22Rv1 (cell line): ENCODE measurements around the gene PRDM16.

Experiments
- ZFX ChIP-seq: fragments of 450-650 bp; IDR thresholded peaks from 2 replicates; pipeline ENCODE4 v1.6.1; 2017; ENCODE audit warnings: antibody characterized with exemption, borderline replicate concordance
- TF ChIP-seq, protein P1 (sequence below): fragments of 450-650 bp; IDR thresholded peaks from 2 replicates; pipeline ENCODE4 v1.5.1; 2017; ENCODE audit warnings: mild to moderate bottlenecking

DNA sequence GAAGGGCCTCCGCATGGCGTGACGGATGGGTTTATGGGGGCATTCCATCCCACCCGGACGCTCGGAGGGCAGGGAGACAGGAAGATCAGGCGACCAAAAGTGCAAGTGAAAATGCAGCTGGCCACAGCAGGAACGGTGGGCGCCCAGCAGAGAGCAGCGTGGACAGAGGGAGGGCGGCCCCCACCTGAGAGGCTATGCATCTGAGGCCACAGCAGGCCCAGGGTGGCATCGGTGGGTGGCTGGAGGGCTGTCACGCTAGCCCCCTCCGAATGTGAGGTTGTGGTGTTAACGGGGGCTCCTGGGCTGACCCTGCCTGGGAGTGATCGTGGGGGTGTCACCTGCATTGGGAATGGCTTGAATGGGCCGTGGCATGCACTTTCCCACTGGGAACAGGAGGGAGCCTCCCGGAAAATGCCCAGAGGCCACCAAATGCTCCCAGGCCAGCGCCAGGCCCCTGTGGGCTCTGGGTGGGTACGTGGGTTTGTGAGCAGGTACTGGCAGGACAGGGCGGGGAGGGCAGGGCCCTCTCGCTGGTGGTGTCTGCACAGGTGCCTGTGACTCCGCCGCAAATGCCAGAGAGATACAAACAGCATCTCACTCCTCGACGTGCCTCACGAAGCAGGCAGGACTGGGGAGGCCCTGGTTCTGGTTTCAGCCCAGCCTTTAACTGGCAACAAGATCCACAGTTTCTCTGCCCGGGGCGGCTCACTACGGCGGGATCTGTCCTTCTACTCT, 172.8 kb downstream of the PRDM16 start:
- TF ChIP-seq, protein P1, sequence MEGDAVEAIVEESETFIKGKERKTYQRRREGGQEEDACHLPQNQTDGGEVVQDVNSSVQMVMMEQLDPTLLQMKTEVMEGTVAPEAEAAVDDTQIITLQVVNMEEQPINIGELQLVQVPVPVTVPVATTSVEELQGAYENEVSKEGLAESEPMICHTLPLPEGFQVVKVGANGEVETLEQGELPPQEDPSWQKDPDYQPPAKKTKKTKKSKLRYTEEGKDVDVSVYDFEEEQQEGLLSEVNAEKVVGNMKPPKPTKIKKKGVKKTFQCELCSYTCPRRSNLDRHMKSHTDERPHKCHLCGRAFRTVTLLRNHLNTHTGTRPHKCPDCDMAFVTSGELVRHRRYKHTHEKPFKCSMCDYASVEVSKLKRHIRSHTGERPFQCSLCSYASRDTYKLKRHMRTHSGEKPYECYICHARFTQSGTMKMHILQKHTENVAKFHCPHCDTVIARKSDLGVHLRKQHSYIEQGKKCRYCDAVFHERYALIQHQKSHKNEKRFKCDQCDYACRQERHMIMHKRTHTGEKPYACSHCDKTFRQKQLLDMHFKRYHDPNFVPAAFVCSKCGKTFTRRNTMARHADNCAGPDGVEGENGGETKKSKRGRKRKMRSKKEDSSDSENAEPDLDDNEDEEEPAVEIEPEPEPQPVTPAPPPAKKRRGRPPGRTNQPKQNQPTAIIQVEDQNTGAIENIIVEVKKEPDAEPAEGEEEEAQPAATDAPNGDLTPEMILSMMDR, result no peak
- TF ChIP-seq ZFX, result no peak
